WTC11 (cell line): ENCODE results near the gene PI4KB.

Experiments
- AFF4 ChIP-seq: sonication (generic); formaldehyde crosslinking; IDR thresholded peaks from 2 replicates; pipeline ENCODE4 v1.8.1; 2023; ENCODE audit warnings: mild to moderate bottlenecking, missing genetic modification reagents, borderline replicate concordance
- CTCF ChIP-seq: fragments of 200-600 bp; IDR thresholded peaks from 2 replicates; pipeline ENCODE4 v1.8.0; 2022; ENCODE audit warnings: antibody characterized with exemption
- NR1H2 ChIP-seq: sonication (generic); formaldehyde crosslinking; IDR thresholded peaks from 2 replicates; pipeline ENCODE4 v1.9.0; 2021; ENCODE audit warnings: mild to moderate bottlenecking, moderate library complexity, missing genetic modification reagents
- OVOL2 ChIP-seq: fragments of 250-450 bp; sonication (Bioruptor Pico); IDR thresholded peaks from 2 replicates; pipeline ENCODE4 v1.9.0; 2021; ENCODE audit warnings: mild to moderate bottlenecking, borderline replicate concordance

DNA sequence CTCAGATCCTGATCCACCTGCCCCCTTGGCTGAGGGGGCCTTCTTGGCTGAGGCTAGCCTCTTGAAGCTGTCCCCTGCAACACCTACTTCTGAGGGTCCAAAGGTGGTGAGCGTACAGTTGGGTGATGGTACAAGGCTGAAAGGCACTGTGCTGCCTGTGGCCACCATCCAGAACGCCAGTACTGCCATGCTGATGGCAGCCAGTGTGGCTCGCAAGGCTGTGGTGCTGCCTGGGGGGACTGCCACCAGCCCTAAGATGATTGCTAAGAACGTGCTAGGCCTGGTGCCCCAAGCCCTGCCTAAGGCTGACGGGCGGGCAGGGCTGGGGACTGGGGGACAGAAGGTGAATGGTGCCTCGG, 39.9 kb downstream of the PI4KB start:
- TF ChIP-seq CTCF, result no peak
- TF ChIP-seq OVOL2 (CRISPR knock-in tag), result no peak
- TF ChIP-seq NR1H2 (CRISPR knock-in tag), result no peak
- TF ChIP-seq AFF4, result no peak
